Thymus (tissue), 11 donors: ENCODE results near the gene MRPL57. TPM values are rescaled to one million over a fixed set of nuclear protein-coding genes. Genes with fewer than 3 reads are reported as not detected.
"Not testable (repeated sequence)": the region's sequence is repeated elsewhere in the genome, so short reads cannot be mapped to it uniquely, and the experiment has no call there.

Experiments used
- DNase-seq, 9 donors: peaks; one replicate each; pipeline ENCODE4 v3.0.0-alpha.2; 2013; ENCODE audit warnings: low spot score in 9 of 9, low read depth in 6 of 9, missing footprints in 1 of 9
- H3K27ac ChIP-seq, 2 donors: one replicate each; pipeline ENCODE4 v1.5.1; 2013; ENCODE audit warnings: control low read depth in 1 of 2, low read depth in 1 of 2, low read length in 1 of 2, mild to moderate bottlenecking in 1 of 2, moderate library complexity in 1 of 2
- H3K27me3 ChIP-seq, 2 donors: one replicate each; pipeline ENCODE4 v1.5.1; 2013; ENCODE audit warnings: low read length in 1 of 2; ENCODE audit not compliant: control insufficient read depth in 2 of 2, insufficient read depth in 1 of 2
- H3K36me3 ChIP-seq, 2 donors: one replicate each; pipeline ENCODE4 v1.5.1; 2013; ENCODE audit warnings: low read length in 1 of 2, mild to moderate bottlenecking in 1 of 2, moderate library complexity in 1 of 2; ENCODE audit not compliant: control insufficient read depth in 2 of 2, insufficient read depth in 2 of 2
- H3K4me1 ChIP-seq, 2 donors: one replicate each; pipeline ENCODE4 v1.5.1; 2013; ENCODE audit warnings: low read length in 2 of 2; ENCODE audit not compliant: control insufficient read depth in 2 of 2, insufficient read depth in 2 of 2
- H3K4me3 ChIP-seq, 2 donors: one replicate each; pipeline ENCODE4 v1.5.1; 2013; ENCODE audit warnings: low read length in 2 of 2, control low read depth in 1 of 2, mild to moderate bottlenecking in 1 of 2
- H3K9me3 ChIP-seq, 2 donors: one replicate each; pipeline ENCODE4 v1.5.1; 2013; ENCODE audit warnings: low read length in 1 of 2, mild to moderate bottlenecking in 1 of 2; ENCODE audit not compliant: control insufficient read depth in 2 of 2, insufficient read depth in 1 of 2
- WGBS: extraction: QIAGEN DNeasy Blood & Tissue Kit; methylation state at CpG from one replicate; pipeline ENCODE4 v1.1.7; 2013; 5-methylcytosine and 5-hydroxymethylcytosine counted together
- polyA plus RNA-seq: library from polyadenylated mRNA; stranded (reverse); fragments of 200-250 nt; gene quantifications from one replicate; pipeline ENCODE4 v1.2.3, GENCODE V29; 2013
- total RNA-seq: library from RNA; stranded (reverse); fragments of 120-200 nt; gene quantifications from one replicate; pipeline ENCODE4 v1.2.4, GENCODE V29; 2013
- donor health status: healthy.

Gene MRPL57
- total and polyA plus RNA-seq, 2 donors, result 30.1 to 33.5 TPM

DNA sequence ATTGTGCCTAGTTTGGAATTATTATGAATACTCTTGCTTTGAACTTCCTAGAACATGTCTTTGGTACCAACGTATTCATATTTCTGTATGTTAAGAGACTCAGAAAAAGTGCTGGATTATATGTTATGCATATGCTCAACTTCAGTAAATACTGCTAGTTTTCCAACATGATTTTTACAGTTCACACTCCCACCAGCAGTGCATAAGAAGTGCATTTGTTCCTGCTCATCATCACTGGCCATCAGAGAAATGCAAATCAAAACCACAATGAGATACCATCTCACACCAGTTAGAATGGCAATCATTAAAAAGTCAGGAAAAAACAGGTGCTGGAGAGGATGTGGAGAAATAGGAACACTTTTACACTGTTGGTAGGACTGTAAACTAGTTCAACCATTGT, 2.7 kb upstream of the MRPL57 start:
- 0% methylated on average over 1 of the region's 1 CpG for WGBS

DNA sequence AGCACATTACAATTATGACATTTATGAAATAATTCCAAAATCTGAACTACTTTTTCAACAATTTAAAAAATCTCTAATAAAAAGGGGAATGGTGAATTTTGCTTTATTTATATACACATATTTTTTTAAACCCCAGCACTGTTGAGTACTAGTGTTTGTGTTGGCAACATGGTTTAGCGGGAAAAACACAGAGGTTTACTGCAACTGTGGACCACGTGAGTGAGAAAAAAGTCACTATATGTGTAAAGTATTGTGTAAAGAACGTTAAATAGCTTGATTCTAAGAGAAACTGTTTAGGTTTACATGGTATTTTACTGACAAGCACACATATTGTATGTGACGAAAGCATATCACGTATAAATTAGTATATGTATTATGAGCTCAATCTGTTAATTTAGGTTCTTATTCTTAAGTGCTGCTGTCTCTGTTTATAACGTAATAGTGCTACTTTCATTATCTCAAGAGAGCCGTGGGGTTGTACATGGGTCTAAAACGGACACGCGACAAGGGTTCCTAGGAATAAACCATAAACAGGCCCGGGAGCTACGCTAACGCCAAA, 723 bp upstream of the MRPL57 start:
- H3K36me3 ChIP-seq, result peaks cover 8 to 9% of the 10 kb centered on the region in 2 donors
- WGBS, result 2% methylated on average over 13 of the region's 13 CpGs
- H3K4me3 ChIP-seq, result peak overlapping the region; percentile 78 to 93
- peaks cover 0 to 3% of the 10 kb centered on the region in 2 donors for H3K9me3 ChIP-seq
- peak in 2 of 9 donors; percentile 8 to 32 for DNase-seq
- peak overlapping the region in 1 of 2 donors; percentile 96 for H3K27ac ChIP-seq
- no peaks in the 10 kb centered on the region for H3K27me3 ChIP-seq
- H3K4me1 ChIP-seq, result peaks cover 6 to 9% of the 10 kb centered on the region in 2 donors

More for the DNA sequence above, 2.7 kb upstream of the MRPL57 start:
- H3K4me3 ChIP-seq, H3K9me3 ChIP-seq, H3K27me3 ChIP-seq, H3K4me1 ChIP-seq, H3K27ac ChIP-seq, DNase-seq: not testable (repeated sequence)
- H3K36me3 ChIP-seq, result peaks cover 14 to 16% of the 10 kb centered on the region in 2 donors

- Histone ChIP-seq H3K36me3 (peaks cover 4% of the 10 kb centered on the region in 2 donors), H3K4me3 (peak overlapping the region; percentile 78 to 93), H3K4me1 (peaks cover 6 to 9% of the 10 kb centered on the region in 2 donors), H3K27ac (peak overlapping the region; percentile 94 to 96), H3K9me3 (peaks cover 0 to 3% of the 10 kb centered on the region in 2 donors), H3K27me3 (no peaks in the 10 kb centered on the region)
- WGBS, result under 1% methylated on average over 26 of the region's 26 CpGs
- no peak for DNase-seq
Measured at GRCh38 chr13:21176982-21177284, 475 bp downstream of the MRPL57 start.

- peaks cover 0 to 3% of the 10 kb centered on the region in 2 donors for H3K9me3 ChIP-seq
- H3K4me3 ChIP-seq, result no peak overlapping the region
- peaks cover 6 to 9% of the 10 kb centered on the region in 2 donors for H3K4me1 ChIP-seq
- H3K27me3 ChIP-seq, result no peaks in the 10 kb centered on the region
- no peak for DNase-seq
- no peak overlapping the region for H3K27ac ChIP-seq
- H3K36me3 ChIP-seq, result peaks cover 0 to 4% of the 10 kb centered on the region in 2 donors
- 97% methylated on average over 2 of the region's 2 CpGs for WGBS
Measured at GRCh38 chr13:21181671-21182070, 5.2 kb downstream of the MRPL57 start.

GRCh38 chr13:21186410-21186809, 10.0 kb downstream of the MRPL57 start:
- 93% methylated on average over 24 of the region's 35 CpGs for WGBS
- not testable (repeated sequence) for H3K4me3 ChIP-seq, H3K4me1 ChIP-seq, H3K36me3 ChIP-seq, H3K27me3 ChIP-seq, DNase-seq, H3K27ac ChIP-seq, H3K9me3 ChIP-seq

DNA sequence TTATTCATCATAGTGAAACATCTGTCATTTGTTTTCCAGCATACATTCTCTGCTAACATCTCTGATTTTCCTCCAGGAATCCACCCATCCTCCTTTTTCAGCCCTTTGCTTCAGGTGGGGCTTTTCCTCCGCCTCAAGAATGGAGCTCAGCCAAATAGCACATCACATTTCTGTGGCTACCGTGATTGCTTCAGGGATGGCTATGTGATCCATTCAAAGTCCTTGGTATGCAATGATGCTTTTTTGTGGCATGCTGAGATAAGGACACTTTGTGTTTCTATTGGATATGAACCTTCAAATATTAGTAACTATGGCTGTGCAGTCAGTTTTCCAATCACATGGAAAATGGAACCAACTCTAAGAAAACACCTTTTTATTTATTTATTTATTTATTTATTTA, 18.3 kb downstream of the MRPL57 start:
- not testable (repeated sequence) for H3K4me3 ChIP-seq, H3K9me3 ChIP-seq, H3K27me3 ChIP-seq, DNase-seq, H3K4me1 ChIP-seq, H3K36me3 ChIP-seq, H3K27ac ChIP-seq
- WGBS, result 97% methylated on average over 2 of the region's 2 CpGs

DNA sequence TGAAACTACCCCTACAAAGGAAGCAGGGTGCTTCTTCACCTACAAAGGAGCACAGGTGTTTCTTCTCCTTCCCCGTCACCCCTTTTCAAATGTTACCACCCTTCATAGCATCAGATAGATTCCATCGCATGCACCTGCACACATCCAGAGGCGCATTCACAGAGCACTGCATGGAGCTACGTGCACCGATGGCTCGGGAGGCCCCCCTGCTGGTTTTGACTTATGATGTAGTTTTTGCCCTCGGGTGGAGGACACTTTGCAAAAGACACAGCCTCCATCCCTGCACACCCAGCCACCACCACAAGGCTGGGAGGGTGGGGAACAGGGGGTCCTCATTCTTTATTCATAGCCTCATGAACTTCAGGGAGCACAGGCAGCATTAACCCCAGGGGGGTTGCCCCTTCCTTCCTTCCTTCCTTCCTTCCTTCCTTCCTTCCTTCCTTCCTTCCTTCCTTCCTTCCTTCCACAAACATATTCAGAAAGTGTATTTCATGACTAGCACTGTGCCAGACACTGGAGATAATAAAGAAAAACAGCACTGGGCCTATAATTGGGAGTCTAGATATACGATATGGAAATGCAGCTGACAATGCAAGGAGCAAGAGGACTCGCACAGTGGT, 21.3 kb downstream of the MRPL57 start:
- not testable (repeated sequence) for H3K4me3 ChIP-seq, H3K27me3 ChIP-seq, H3K36me3 ChIP-seq, H3K4me1 ChIP-seq, H3K9me3 ChIP-seq
- H3K27ac ChIP-seq, result peak overlapping the region in 1 of 2 donors; percentile 43
- 56% methylated on average over 9 of the region's 9 CpGs for WGBS
- DNase-seq, result peak in 4 of 9 donors; percentile 21 to 61 (median 37)

DNA sequence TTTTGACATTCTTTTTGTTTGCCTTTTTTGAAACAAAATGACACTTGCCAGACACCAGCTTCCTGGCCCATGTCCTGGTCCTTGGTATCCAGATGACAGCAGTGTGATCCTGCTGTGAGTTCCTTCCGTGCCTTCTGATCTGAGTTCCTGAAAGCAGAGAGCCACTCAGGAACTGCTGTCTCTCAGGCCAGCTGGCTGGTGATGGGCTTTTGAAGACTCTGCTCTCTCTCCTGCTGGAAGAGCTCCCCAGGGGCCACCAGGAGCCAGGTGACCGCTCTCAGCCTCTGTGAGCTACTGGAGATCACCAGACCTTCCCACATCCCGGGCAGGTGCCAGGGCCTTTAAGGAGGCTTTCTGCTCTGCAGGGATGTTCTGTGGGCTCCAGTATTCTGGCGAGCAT, 21.9 kb downstream of the MRPL57 start:
- H3K9me3 ChIP-seq, DNase-seq, H3K27me3 ChIP-seq, H3K4me1 ChIP-seq, H3K4me3 ChIP-seq, H3K36me3 ChIP-seq, H3K27ac ChIP-seq: not testable (repeated sequence)
- 96% methylated on average over 4 of the region's 4 CpGs for WGBS

- H3K9me3 ChIP-seq, H3K36me3 ChIP-seq: not testable (repeated sequence)
Measured at GRCh38 chr13:21201456-21202190, 25.2 kb downstream of the MRPL57 start.

More at GRCh38 chr13:21201456-21202190, 25.2 kb downstream of the MRPL57 start:
- not testable (repeated sequence) for H3K27me3 ChIP-seq, DNase-seq, H3K4me1 ChIP-seq, H3K27ac ChIP-seq, H3K4me3 ChIP-seq
